Measurements from ENCODE around the gene ADH4. TPM values are rescaled to one million over a fixed set of nuclear protein-coding genes. Genes with fewer than 3 reads are reported as not detected.

Gene ADH4
- total and polyA plus RNA-seq, 12 donors: 0.31 to 10.7 (median 1.4) TPM; not detected in 2

DNA sequence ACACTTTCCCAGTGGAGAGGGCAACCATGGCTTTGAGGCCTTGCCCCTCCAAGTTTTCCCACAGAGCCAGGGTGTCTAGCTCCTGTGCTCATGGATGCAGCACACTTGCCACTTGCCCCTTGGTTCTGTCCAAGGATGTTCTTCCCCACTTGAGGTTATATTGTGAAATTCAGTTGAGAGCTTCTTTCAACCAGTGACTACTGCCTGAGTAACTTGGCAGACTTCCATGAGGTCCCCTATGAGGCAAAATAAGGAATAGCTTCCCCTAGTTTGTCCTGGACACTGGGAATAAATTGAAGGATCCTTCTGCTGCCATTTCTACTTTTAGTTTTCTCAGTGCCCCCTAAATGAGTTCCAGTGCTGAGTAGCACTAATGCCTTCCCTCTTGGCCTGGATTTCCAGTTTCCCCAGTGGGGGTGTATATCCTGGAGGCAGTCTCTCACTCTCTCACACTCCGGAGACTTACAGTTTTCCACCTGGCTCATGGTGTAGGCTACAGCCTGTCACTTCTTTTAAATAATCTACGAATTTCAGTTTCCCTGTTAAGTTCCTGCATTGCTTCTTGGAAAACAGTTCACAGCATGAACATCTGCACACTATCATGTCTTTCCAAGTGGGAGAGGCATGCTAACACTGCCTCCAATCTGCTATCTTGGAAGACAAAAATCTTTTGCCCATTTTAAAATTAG is 36.4 kb upstream of the ADH4 start:
- Histone ChIP-seq H3K36me3 (replicated peaks in 1 of 2) (no peaks in the 10 kb centered on the region), H3K27ac (no peak overlapping the region), H3K4me1 (replicated peaks in 1 of 2) (no peaks in the 10 kb centered on the region), H3K27me3 (no peaks in the 10 kb centered on the region), H3K4me3 (no peak overlapping the region), H3K9me3 (replicated peaks in 1 of 3) (no peaks in the 10 kb centered on the region)
- peak in 3 of 7 donors; percentile 3 to 19 (median 8) for DNase-seq
- WGBS, 4 donors: 49 to 64% (median 59%) methylated on average over 2 of the region's 2 CpGs
- intact Hi-C loops (cut with DNase I): no loop called here
- TF ChIP-seq, protein P1, sequence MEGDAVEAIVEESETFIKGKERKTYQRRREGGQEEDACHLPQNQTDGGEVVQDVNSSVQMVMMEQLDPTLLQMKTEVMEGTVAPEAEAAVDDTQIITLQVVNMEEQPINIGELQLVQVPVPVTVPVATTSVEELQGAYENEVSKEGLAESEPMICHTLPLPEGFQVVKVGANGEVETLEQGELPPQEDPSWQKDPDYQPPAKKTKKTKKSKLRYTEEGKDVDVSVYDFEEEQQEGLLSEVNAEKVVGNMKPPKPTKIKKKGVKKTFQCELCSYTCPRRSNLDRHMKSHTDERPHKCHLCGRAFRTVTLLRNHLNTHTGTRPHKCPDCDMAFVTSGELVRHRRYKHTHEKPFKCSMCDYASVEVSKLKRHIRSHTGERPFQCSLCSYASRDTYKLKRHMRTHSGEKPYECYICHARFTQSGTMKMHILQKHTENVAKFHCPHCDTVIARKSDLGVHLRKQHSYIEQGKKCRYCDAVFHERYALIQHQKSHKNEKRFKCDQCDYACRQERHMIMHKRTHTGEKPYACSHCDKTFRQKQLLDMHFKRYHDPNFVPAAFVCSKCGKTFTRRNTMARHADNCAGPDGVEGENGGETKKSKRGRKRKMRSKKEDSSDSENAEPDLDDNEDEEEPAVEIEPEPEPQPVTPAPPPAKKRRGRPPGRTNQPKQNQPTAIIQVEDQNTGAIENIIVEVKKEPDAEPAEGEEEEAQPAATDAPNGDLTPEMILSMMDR (IDR thresholded peaks at IDR 0.05): no peak
- TF ChIP-seq POLR2A (IDR thresholded peaks at IDR 0.05): no peak

- TF ChIP-seq POLR2A (IDR thresholded peaks at IDR 0.05): no peak
- TF ChIP-seq, protein P1 (IDR thresholded peaks at IDR 0.05): no peak
- 69 to 73% (median 73%) methylated on average over 1 of the region's 1 CpG; no CpG with 5 or more reads in 1 of the 4 donors for WGBS, 4 donors
- H3K4me1 ChIP-seq (replicated peaks in 1 of 2): no peaks in the 10 kb centered on the region
- H3K9me3 ChIP-seq (replicated peaks in 1 of 3): no peaks in the 10 kb centered on the region
- no peak overlapping the region for H3K4me3 ChIP-seq
- intact Hi-C loops (cut with DNase I): no loop called here
- H3K27ac ChIP-seq: no peak overlapping the region
- no peaks in the 10 kb centered on the region for H3K27me3 ChIP-seq
- no peaks in the 10 kb centered on the region for H3K36me3 ChIP-seq (replicated peaks in 1 of 2)
- DNase-seq: no peak
These were observed 35.5 kb upstream of the ADH4 start for GRCh38 chr4:99179626-99180025.

- no peaks in the 10 kb centered on the region for H3K4me1 ChIP-seq (replicated peaks in 1 of 2)
- H3K36me3 ChIP-seq (replicated peaks in 1 of 2): no peaks in the 10 kb centered on the region
- no peaks in the 10 kb centered on the region for H3K9me3 ChIP-seq (replicated peaks in 1 of 3)
- H3K4me3 ChIP-seq: no peak overlapping the region
- H3K27me3 ChIP-seq: no peaks in the 10 kb centered on the region
- no peak overlapping the region for H3K27ac ChIP-seq
- no peak for DNase-seq
- 77 to 100% (median 79%) methylated on average over 1 to 2 of the region's 2 CpGs for WGBS, 4 donors
- TF ChIP-seq, protein P1 (IDR thresholded peaks at IDR 0.05): no peak
- TF ChIP-seq POLR2A (IDR thresholded peaks at IDR 0.05): no peak
- intact Hi-C loops (cut with DNase I): no loop called here
These were observed 35.1 kb upstream of the ADH4 start for GRCh38 chr4:99179178-99179577.

DNA sequence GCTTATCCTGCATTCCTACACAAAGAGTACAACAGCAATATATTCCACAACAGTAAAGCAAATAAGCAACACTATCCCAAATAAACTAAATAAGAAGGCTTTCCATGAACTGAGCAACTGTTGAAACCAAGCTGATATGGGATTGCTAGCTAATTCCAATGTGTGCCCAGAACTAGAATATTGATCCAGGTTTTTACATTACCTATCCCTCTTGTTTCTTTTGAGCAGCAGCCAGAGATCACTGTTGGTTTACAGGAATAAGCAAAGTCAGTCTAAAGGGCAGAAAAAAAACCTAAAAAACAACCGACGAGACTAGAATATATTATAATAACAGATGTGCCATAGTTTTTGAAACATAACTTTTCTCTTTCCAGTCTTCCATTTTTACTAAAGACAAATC is 22.4 kb upstream of the ADH4 start:
- H3K9me3 ChIP-seq (replicated peaks in 1 of 3): no peaks in the 10 kb centered on the region
- H3K4me1 ChIP-seq (replicated peaks in 1 of 2): no peaks in the 10 kb centered on the region
- H3K27ac ChIP-seq: no peak overlapping the region
- H3K27me3 ChIP-seq: no peaks in the 10 kb centered on the region
- no peaks in the 10 kb centered on the region for H3K36me3 ChIP-seq (replicated peaks in 1 of 2)
- 45 to 72% (median 62%) methylated on average over 2 of the region's 2 CpGs for WGBS, 4 donors
- no peak for DNase-seq
- TF ChIP-seq POLR2A (IDR thresholded peaks at IDR 0.05): no peak
- TF ChIP-seq, protein P1 (IDR thresholded peaks at IDR 0.05): no peak
- intact Hi-C loops (cut with DNase I): no loop called here
- no peak overlapping the region for H3K4me3 ChIP-seq
